ENCODE results near the gene TNFRSF4.
"Not testable (repeated sequence)": the region's sequence is repeated elsewhere in the genome, so short reads cannot be mapped to it uniquely, and the experiment has no call there.

The TNFRSF4 gene

DNA sequence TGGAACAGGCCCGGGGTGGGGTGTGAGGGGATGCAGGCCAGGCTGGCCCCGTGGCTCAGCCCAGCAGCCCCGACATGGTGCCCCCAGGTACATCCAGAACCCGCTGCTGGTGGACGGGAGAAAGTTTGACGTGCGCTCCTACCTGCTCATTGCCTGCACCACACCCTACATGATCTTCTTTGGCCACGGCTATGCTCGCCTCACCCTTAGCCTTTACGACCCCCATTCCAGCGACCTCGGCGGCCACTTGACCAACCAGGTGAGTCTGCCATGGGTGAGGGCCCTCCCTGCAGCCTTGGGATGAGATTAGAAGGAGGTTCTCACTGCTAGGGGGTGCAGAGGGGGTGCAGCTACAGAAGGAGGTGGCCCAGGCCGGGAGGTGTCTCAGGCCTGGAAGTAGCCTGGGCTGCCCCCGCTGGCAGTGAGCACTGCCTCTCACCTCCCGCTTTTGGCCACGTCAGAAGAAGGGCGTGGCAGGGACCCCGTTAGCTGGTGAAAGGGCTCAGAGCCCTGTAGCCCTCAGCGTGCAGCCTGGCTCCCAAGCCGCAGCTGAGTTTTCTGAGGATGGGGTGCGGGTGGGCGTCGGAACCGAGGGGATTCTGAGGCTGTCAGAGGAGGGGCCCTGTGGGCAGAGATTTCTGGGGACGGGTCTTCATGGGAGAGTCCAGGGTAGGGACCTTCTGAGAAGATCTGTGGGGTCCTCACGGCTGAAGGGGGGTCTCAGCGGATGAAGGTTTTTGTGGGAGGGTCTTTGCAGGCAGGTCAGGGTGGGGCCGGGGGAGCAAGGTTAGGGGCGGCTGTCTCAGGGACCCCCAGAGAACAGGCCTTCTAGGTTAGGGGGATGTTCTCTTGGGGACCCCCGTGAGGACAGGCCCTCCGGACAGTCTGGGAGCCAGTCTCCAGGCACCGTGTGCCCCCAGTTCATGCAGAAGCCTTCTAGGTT lies 29.8 kb downstream of the TNFRSF4 start:
- no peak overlapping the region for H3K4me3 ChIP-seq (ENCODE audit: low read depth, low read length)

DNA sequence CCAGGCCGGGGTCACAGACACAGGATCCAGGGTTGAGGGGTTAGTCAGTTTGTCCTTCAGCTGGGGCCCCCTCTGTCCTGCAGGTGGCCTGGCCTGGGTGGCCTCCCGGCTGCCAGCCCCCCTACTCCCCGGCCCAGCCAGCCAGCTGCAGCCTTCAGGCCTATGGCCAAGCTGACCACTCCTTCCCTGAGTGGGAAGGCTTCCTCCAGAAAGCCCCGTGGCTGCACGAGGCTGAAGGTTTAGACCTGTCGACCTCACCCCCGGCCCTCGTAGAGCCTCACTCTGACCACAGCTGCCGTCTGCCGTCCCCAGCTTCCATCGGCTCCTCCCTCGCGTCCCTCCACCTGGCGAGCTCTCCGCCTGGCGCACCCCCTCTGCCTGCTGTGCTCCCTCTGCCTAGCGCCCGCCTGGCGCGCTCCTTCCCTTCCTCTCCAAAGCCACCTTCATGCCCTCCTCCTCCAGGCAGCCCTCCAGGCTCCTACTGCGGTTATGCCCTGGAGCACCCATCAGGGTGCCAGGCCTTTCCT lies 30.7 kb downstream of the TNFRSF4 start:
- no peak overlapping the region for H3K4me3 ChIP-seq (ENCODE audit: low read depth, low read length)

DNA sequence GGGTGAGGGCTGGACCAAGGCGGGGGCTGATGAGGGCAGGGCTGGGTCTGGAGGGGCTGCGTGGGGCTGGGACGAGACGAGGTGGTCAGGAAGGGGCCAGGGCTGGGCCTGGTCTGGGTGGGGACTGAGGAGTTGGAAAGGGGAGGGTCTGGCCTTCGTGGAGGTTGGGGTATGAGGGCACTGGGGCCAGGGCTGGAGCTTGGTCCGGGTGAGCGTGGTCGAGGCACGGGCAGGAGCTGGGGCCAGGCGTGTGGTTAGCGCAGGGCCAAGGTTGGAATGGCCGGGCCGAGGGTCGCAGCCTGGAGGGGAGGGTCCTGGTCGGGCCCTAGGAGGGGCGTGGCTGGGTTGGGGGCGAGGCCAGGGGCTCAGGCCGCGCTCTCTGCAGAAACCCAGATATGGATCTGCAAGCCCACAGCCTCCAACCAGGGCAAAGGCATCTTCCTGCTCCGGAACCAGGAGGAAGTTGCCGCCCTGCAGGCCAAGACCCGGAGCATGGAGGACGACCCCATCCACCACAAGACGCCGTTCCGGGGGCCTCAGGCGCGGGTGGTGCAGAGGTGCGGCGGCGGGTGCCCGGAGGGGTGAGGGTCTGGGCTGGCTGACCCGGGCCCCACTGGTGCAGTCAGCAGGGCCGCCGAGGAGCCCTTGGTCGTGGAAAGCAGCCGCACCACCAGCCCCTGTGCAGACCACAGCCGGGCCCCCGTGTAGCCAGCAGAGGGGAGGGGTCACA lies 31.3 kb downstream of the TNFRSF4 start:
- H3K4me3 ChIP-seq (ENCODE audit: low read depth, low read length), result no peak overlapping the region

DNA sequence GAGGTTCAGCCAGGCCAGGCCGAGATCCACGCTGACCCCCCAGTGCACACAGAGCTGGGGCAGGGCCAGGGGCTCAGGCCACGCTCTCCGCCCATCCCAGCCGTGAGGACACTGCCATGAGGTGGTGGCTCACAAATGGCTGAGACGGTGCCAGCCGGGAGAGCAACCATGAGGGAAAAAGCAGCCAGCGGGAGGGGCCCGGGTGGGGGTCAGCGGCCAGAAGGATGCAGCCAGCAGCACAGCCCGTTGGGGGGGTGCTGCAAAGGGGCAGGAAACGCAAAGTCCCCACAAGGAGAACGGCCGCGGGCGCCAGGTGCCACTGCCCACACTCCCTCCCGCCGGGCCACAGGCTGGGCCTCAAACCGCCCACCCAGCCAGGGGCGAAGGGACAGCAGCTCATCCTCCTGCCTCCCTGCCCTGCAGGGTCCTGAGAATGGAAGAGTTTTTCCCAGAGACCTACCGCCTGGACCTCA lies 32.0 kb downstream of the TNFRSF4 start:
- no peak overlapping the region for H3K4me3 ChIP-seq (ENCODE audit: low read depth, low read length)

DNA sequence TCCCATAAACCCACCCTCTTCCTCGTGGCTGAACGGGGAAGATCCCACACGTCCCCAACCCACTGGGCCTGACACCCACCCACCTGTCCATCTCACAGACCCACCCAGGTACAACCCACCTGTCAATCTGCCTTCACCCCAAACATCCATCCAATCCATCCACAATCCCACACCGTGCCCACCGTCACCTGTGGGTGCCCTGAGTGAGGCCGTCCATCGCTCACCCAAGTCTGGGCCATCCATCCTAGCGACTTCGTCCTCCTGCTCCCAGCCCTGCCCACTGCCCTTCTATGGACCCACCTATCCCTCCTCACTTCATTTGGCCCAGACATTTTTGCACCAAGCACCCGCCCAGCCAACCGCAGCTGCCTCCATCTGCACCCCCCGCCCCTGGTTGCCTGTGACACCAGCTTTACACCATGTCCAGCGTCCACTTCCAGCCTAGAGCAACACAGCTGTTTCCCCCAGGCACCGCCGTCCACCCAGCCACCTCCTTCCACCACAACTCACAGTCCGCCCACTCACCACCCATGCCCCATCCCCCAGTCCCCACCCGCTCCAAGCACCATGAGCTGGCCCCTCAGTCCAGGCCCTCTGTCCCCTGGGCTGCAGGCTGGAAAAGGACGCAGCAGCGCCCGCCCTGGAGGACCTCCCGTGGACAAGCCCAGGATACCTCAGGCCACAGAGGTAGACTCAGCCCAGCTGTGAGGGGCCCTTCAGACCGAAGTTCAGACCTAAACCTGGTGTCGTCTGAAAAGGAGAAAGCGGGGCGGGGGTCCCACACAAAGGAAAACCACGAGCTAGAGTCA lies 32.6 kb downstream of the TNFRSF4 start:
- no peak overlapping the region for H3K4me3 ChIP-seq (ENCODE audit: low read depth, low read length)

DNA sequence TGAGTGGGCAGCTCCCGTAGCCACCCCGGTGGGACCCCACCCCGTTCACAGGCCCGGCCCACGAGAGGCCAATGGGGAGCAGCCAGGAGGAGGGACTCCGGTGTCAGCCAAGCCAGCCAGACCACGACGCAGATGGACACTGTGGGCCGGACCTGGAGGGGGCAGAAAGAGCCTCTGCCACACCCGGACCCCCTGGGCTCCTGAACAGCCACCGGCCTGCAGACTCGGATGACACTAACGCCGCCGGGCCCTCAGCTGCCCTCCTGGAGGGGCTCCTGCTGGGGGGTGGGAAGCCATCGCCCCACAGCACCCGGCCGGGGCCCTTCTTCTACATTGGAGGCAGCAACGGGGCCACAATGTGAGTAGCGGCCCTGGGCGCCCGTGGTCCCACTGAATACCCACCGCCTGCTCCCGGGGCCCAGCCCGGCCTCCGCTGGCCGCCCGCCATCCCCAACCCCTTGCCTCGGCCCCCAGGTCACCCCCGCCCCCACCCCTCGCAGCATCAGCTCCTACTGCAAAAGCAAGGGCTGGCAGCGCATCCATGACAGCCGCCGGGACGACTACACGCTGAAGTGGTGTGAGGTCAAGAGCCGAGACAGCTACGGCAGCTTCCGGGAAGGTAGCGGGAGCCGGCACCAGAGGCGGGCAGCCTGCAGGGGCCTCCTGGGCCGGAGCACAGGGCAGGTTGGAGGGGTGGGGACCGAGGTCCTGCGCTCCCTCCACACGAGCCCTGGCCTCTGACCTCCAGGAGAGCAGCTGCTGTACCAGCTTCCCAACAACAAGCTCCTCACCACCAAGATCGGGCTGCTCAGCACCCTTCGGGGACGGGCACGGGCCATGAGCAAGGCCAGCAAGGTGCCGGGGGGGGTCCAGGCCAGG lies 33.7 kb downstream of the TNFRSF4 start:
- H3K4me3 ChIP-seq (ENCODE audit: low read depth, low read length), result no peak overlapping the region

DNA sequence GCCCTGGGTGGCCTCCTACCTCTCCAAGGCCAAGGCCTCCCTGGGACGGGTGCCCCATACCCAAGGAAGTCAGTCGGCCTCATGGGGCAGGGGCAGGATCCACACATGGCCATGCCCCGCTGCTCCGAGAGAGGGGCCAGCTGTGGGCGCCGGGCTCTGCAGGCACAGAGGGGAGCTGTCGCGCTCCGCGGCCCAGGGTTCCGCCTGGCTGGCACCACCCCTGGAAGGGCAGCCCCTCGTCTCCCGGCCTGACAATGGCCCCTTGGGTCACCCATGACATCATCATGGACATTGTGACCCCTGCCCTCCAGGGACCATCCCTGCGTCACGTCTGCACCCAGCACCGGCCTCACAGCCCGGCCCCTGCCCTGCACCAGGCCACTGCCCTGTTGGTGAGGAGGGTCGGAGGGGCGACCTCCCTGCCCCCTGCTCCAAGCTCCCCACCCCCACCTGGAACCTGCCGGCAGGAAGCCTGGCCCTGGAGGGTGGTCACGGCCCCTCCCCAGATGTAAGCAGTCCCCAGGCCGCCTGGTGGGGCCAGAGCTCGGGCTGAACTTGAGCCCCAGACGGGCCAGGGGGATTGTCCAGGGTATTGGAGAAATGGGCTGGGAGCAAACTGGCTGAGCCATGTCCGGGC lies 34.5 kb downstream of the TNFRSF4 start:
- H3K4me3 ChIP-seq (ENCODE audit: low read depth, low read length), result no peak overlapping the region

DNA sequence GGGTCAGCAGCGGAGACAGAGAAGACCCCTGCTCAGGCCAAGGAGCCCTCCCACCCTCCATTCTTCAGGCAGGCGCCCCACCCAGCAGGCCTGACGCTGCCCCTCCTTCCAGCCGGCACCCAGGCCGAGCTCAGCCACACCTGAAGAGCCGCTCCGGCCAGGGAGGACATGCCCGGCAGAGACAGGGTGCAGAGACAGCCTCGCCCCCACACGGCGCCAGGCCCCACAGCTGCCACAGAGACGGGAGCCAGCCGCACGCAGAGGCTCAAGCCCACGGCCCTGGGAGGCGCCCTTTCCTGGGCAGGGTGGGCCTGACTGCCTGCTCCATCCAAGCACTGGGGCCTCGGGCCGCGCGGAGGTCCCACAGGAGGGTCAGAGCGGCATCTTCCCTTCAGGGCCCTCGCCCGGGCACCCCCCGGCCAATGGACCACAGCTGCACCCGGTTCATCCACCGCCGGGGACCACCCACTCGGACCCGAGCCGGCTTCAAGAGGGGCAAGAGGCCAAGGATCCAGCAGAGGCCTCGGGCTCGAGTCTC lies 35.1 kb downstream of the TNFRSF4 start:
- no peak overlapping the region for H3K4me3 ChIP-seq (ENCODE audit: low read depth, low read length)

DNA sequence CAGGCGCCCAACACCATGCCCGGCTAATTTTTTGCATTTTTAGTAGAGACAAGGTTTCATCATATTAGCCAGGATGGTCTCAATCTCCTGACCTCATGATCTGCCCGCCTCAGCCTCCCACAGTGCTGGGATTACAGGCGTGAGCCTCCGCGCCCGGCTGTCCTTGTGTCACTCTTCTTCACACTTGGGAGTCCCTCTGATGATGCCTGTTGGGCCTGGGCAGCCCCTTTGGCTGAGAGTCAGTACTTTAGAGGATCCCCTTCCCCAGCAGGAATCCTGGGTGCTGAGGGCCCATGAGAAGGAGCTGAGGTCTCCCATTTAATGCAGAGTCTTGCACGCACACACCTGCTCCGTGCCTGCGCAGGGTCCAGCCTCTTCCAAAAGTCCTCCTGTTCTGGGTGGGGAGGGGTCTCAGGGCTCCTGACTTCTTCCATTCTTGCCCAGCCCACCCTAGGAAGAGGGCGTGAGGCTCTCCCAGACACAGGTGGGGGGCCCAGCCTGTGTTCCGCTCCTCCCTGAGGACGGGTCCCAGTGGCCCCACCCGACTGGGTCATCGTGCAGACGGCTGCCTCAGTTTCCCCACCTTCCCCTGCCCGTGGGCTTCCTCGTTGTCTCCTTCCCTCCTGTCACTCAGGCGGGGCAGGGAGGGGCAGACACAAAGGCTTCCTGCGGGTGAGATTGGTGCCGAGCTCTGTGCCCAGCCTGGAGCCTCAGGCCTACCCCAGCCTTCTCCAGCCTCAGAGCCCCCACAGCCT lies 36.3 kb downstream of the TNFRSF4 start:
- H3K4me3 ChIP-seq (ENCODE audit: low read depth, low read length), result no peak overlapping the region

DNA sequence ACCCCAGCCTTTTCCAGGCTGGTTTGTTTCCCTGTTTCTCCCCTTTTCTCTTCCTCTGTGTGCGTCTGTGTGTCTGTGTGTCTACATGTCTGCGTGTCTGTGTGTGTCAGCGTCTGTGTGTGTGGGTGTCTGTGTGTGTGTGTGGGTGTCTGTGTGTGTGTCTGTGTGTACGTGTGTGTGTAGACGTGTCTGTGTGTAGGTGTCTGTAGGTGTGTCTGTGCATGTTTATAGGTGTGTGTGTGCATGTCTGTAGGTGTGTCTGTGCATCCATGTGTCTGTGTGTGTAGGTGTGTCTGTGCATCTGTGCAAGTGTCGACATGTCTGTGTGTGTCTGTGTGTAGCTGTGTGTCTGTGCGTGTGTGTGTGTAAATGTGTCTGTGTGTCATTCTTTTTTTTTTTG lies 37.0 kb downstream of the TNFRSF4 start:
- H3K4me3 ChIP-seq (ENCODE audit: low read depth, low read length), result no peak overlapping the region

DNA sequence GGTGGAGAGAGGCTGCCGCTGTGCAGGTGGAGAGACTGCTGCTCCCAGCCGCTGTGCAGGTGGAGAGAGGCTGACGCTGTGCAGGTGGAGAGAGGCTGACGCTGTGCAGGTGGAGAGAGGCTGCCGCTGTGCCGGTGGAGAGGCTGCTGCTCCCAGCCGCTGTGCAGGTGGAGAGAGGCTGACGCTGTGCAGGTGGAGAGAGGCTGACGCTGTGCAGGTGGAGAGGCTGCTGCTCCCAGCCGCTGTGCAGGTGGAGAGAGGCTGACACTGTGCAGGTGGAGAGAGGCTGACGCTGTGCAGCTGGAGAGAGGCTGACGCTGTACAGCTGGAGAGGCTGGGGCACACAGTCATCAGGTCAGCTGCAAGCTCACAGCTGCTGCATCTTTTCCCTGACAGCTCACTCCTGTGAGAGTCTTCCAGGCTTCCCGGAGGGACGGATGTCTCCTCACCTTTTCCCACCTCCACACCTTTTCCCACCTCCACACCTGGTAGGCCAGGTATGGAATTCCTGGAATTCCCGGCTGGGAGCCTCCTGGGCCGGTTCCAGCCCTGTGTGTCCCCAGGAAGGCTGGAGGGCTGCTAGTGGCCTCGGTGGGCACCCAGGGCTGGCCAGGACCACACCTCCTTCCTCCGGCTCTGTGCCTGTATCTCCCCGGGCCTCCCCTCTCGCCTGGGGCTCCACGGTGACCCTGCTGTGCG lies 37.7 kb downstream of the TNFRSF4 start:
- H3K4me3 ChIP-seq (ENCODE audit: low read depth, low read length), result not testable (repeated sequence)

DNA sequence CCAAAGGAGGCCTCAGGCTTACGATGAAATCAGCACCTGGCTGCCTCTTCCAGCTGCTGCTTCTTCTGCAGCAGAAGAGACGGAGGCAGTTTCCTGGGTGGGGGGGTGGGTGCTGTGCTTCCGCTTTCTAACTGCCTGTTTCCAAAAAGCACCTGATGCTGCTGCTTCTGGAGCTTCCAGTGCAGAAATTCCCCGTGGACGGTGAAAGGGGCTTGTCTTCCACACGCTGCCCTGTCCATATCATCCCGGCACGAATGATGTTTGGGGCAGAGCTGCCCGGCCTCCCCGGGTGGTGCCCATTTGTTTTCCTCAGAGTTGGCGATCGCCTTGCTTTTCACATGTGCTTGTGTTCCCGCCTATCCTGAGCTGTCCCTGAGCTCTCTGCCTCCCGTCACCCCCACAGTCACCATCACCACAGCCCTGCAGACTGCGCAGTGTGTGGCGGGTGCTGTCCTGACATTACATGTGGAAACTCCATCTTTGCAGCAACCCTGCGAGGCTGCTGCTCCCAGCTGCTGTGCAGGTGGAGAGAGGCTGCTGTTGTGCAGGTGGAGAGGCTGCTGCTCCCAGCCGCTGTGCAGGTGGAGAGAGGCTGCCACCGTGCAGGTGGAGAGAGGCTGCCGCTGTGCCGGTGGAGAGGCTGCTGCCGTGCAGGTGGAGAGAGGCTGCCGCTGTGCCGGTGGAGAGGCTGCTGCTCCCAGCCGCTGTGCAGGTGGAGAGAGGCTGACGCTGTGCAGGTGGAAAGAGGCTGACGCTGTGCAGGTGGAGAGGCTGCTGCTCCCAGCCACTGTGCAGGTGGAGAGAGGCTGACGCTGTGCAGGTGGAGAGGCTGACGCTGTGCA lies 38.5 kb downstream of the TNFRSF4 start:
- H3K4me3 ChIP-seq (ENCODE audit: low read depth, low read length), result no peak overlapping the region

DNA sequence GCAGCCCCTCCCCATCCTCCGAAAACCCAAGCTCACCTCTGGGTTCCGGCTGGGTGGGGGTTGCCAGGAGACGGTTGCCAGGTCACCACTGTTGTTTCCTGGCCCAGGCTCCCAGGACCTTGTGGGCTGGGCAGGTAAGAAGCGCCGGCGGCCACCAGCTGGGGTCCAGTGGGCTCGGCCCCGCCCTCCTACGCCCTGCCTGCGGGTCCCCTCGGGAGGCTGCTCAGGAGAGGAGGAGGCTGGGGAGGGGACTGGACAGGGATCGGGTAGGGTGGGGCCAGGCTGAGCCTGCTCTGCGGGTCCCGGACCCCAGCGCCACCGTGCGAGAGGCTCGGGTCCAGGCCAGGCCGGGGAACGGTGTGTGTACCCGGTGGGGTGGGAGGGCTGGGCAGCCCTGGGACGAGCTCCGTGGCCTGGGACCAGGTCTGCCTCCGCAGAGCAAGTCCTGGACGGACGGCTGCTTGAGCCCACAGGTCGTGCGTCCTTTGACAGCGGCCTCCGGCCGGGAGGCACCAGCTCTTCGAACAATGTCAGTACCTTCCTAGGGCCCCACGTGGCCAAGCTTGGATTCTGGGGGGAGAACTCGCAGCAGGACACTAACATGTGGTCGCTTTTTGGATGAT lies 40.0 kb downstream of the TNFRSF4 start, which contains the start of gene TTLL10:
Gene TTLL10, plus strand, starts transcription at position 88 of the 623 bp plus-strand sequence. CDS start 5,336 bp downstream, outside the sequence.
- H3K4me3 ChIP-seq (ENCODE audit: low read depth, low read length), result no peak within 1 kb of the TSS

DNA sequence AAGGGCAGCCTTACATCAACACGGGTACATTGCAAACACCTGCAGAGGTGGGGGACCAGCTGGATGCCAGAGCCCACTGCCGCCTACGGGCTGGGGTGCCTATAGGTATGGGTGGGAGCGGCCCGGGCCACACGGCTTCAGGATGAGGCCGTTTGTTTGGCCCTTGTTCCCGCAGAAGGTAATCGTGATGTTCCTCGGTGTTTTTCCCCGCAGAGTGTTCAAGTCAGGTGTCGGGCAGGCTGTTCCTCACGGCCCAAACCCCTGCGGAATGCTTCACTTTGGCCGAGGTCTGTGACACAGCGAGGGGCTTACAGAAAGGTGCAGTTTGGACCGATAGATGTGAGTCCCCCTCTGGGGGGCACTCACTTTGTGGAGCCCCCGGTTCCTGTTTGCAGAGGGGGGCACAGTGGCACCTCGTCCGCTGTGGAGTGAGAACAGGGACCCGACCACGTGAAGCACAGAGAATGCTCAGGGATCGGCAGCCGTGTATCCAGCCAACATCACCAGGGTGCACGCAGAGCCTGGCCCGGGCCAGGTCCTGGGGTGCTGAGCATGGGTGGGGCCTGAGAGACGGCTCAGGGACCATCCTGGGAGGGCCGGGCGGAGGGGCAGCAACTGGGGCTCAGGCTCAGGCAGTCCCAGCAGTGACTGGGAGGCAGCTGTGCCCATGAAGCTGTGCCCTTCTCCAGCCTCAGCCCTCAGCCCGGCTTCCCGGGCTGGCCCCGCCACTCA lies 40.7 kb downstream of the TNFRSF4 start:
- no peak overlapping the region for H3K4me3 ChIP-seq (ENCODE audit: low read depth, low read length)

DNA sequence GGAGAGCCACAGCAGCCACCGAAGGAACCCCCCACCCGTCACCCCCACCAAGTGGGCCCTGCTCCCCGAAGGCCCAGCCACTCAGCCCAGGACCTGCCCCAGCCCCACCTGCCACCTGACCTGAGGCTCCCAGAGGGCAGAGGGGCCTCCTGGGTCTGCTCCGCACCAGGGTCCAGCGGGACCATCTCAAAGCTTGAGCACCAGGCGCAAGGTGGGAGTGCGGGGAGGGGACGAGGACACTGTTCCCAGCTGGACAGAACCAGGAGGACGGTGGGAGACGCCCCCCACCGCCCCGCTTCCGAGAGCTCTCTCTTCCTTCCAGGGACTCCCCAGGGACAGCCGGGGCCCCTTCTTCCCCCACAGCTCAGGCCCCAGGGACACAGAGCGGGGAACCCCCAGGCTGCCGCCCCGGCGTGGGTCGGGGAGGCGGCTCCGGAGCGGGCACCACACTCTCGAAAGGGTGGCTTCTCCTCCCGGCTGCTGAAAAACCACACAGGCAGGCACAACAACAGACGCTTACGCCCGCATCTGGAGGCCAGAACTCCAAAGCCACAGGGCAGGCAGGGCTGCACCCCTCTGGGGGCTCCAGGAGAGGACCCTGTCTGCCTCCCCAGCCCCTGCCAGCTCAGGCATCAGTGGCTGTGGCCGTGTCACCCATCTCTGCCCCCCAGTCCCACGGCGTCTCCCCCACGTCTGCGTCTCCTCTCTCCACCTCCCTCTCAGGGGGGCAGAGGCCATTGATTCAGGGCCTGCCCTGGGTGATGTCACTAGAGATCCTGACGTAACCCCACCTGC lies 42.2 kb downstream of the TNFRSF4 start:
- no peak overlapping the region for H3K4me3 ChIP-seq (ENCODE audit: low read depth, low read length)
